HepG2 (cell line): ENCODE data around the gene CACHD1. TPM values are rescaled to one million over a fixed set of nuclear protein-coding genes. Genes with fewer than 3 reads are reported as not detected.

Experiments used
- ATAC-seq: fragments of 200-7000 bp; cut with Tn5 transposase; 3 replicates; pipeline ENCODE4 v1.9.1; 2020; ENCODE audit warnings: mild to moderate bottlenecking, moderate library complexity
- BruUV-seq: library from RNA; stranded (reverse); fragments of 400-500 nt; replicated peaks from 2 replicates; lab custom pipeline; 2021; lab: Mats Ljungman, UMichigan
- CTCF ChIA-PET: fragments of 300-600 bp; formaldehyde crosslinking; extraction: SDS; loops from one replicate; lab custom pipeline; 2021; ENCODE audit warnings: low total read pairs, inconsistent platforms, low intra/inter-chr PET ratio; lab: Yijun Ruan, JAX
- POLR2A ChIA-PET: fragments of 350-600 bp; sonication (Branson Sonifier 250); formaldehyde crosslinking; loops from one replicate; lab custom pipeline; 2020; ENCODE audit warnings: antibody characterized with exemption, inconsistent platforms; lab: Yijun Ruan, JAX
- DNase-seq: peaks from one replicate; pipeline ENCODE4 v3.0.0-alpha.2; 2015; ENCODE audit warnings: low spot score
- FAIRE-seq: peaks from 3 replicates; lab custom pipeline; 2011; peaks lifted over from hg19 to GRCh38; lab: Jason Lieb, UNC
- H2AFZ ChIP-seq: one replicate; pipeline ENCODE4 v1.6.1; 2011; ENCODE audit warnings: low read length, inconsistent platforms
- H3K27ac ChIP-seq: fragments of 300-600 bp; 3 replicates; pipeline ENCODE4 v1.8.0; 2011; ENCODE audit warnings: mixed run types, mild to moderate bottlenecking, mixed read lengths, low read length, inconsistent platforms; ENCODE audit not compliant: insufficient read depth; ENCODE audit errors: extremely low read length
- H3K27me3 ChIP-seq, 2 experiments: fragments of 200-600 bp in 1 of 2; 2 replicates in 1 of 2; 3 replicates in 1 of 2; pipeline versions ENCODE4 v1.6.0 to v1.8.0; 2011; ENCODE audit warnings: low read length in 2 of 2, mild to moderate bottlenecking in 2 of 2, moderate library complexity in 2 of 2, inconsistent platforms in 1 of 2; ENCODE audit not compliant: insufficient read depth in 2 of 2, control insufficient read depth in 1 of 2
- H3K36me3 ChIP-seq, 2 experiments: fragments of 200-600 bp in 1 of 2; replicated peaks in 1 of 2; 2 replicates in 1 of 2; 3 replicates in 1 of 2; pipeline versions ENCODE4 v1.5.1 to v1.8.0; 2011; ENCODE audit warnings: low read length in 2 of 2, inconsistent platforms in 1 of 2; ENCODE audit not compliant: insufficient read depth in 2 of 2, control insufficient read depth in 1 of 2
- H3K4me1 ChIP-seq: 2 replicates; pipeline ENCODE4 v1.5.1; 2012; ENCODE audit warnings: low read length, inconsistent platforms; ENCODE audit not compliant: insufficient read depth
- H3K4me2 ChIP-seq: 2 replicates; pipeline ENCODE4 v1.6.0; 2011; ENCODE audit warnings: low read depth, low read length, inconsistent platforms
- H3K4me3 ChIP-seq, 3 experiments: fragments of 200-600 bp in 1 of 3; sonication (generic), shearing (Covaris generic) in 1 of 3; replicated peaks in 1 of 3; 2 replicates each; pipeline ENCODE4 v1.5.1; 2011 to 2016; ENCODE audit warnings: low read length in 3 of 3, inconsistent platforms in 2 of 3, low read depth in 2 of 3, mild to moderate bottlenecking in 2 of 3, control low read depth in 1 of 3, mixed read lengths in 1 of 3; ENCODE audit not compliant: insufficient read depth in 1 of 3
- H3K79me2 ChIP-seq: one replicate; pipeline ENCODE4 v1.6.1; 2011; ENCODE audit warnings: low read length, inconsistent platforms; ENCODE audit not compliant: insufficient read depth
- H3K9ac ChIP-seq: 2 replicates; pipeline ENCODE4 v1.6.0; 2011; ENCODE audit warnings: mild to moderate bottlenecking, low read depth, low read length, inconsistent platforms; ENCODE audit not compliant: insufficient read depth
- H3K9me3 ChIP-seq: 2 replicates; pipeline ENCODE4 v1.5.1; 2012; ENCODE audit warnings: mild to moderate bottlenecking, low read length
- H4K20me1 ChIP-seq: 2 replicates; pipeline ENCODE4 v1.6.0; 2011; ENCODE audit warnings: inconsistent platforms, mild to moderate bottlenecking, low read length, moderate library complexity; ENCODE audit not compliant: insufficient read depth
- CENPT ChIP-seq: sonication (generic); formaldehyde crosslinking; IDR thresholded peaks from 2 replicates; pipeline ENCODE4 v1.8.0; 2022; ENCODE audit warnings: low read depth, mild to moderate bottlenecking, moderate library complexity, missing genetic modification reagents
- FOXA1 ChIP-seq, 2 experiments: fragments of 450-650 bp in 1 of 2; sonication (generic) in 1 of 2; formaldehyde crosslinking in 1 of 2; IDR thresholded peaks; 2 replicates each; pipeline versions ENCODE4 v1.4.0 to v1.6.1; 2016 to 2020; ENCODE audit warnings: missing genetic modification reagents in 1 of 2
- FOXM1 ChIP-seq: sonication (generic); formaldehyde crosslinking; IDR thresholded peaks from 2 replicates; pipeline ENCODE4 v1.5.0; 2020; ENCODE audit warnings: missing genetic modification reagents
- GPBP1L1 ChIP-seq: sonication (generic); formaldehyde crosslinking; IDR thresholded peaks from 2 replicates; pipeline ENCODE4 v1.5.0; 2020; ENCODE audit warnings: mild to moderate bottlenecking, missing genetic modification reagents
- HNRNPLL ChIP-seq: fragments of 200-400 bp; formaldehyde crosslinking; IDR thresholded peaks from 2 replicates; pipeline ENCODE4 v1.6.1; 2017; ENCODE audit warnings: mild to moderate bottlenecking, low read depth, low read length; ENCODE audit not compliant: poor library complexity, severe bottlenecking
- KLF12 ChIP-seq: sonication (generic); formaldehyde crosslinking; IDR thresholded peaks from 2 replicates; pipeline ENCODE4 v1.4.0; 2020; ENCODE audit warnings: missing genetic modification reagents, borderline replicate concordance
- KMT2A ChIP-seq: sonication (generic); formaldehyde crosslinking; IDR thresholded peaks from 2 replicates; pipeline ENCODE4 v1.4.0; 2020; ENCODE audit warnings: missing genetic modification reagents
- MAFG ChIP-seq: sonication (generic); formaldehyde crosslinking; IDR thresholded peaks from 2 replicates; pipeline ENCODE4 v1.5.1; 2020; ENCODE audit warnings: mild to moderate bottlenecking, missing genetic modification reagents
- PLRG1 ChIP-seq: fragments of 450-650 bp; conservative IDR thresholded peaks from 2 replicates; pipeline ENCODE4 v1.6.1; 2016
- SSRP1 ChIP-seq: IDR thresholded peaks from 2 replicates; pipeline ENCODE4 v1.6.1; 2016; ENCODE audit warnings: control low read depth
- YY1 ChIP-seq: IDR thresholded peaks from 2 replicates; pipeline ENCODE4 v1.6.1; 2011; ENCODE audit warnings: low read length, low read depth, moderate library complexity, mild to moderate bottlenecking; ENCODE audit not compliant: insufficient read depth, insufficient replicate concordance
- ZBTB34 ChIP-seq: sonication (generic); formaldehyde crosslinking; IDR thresholded peaks from 2 replicates; pipeline ENCODE4 v1.8.0; 2022; ENCODE audit warnings: mild to moderate bottlenecking, missing genetic modification reagents
- ZFP36L1 ChIP-seq: sonication (generic); formaldehyde crosslinking; IDR thresholded peaks from 2 replicates; pipeline ENCODE4 v1.8.0; 2022; ENCODE audit warnings: mild to moderate bottlenecking, missing genetic modification reagents, moderate library complexity
- ZMAT5 ChIP-seq: sonication (generic); formaldehyde crosslinking; IDR thresholded peaks from 2 replicates; pipeline ENCODE4 v1.5.0; 2020; ENCODE audit warnings: mild to moderate bottlenecking, low read depth, missing genetic modification reagents, borderline replicate concordance
- ZNF224 ChIP-seq: sonication (generic); formaldehyde crosslinking; IDR thresholded peaks from 2 replicates; pipeline ENCODE4 v1.5.0; 2020; ENCODE audit warnings: mild to moderate bottlenecking, missing genetic modification reagents
- ZNF253 ChIP-seq: sonication (generic); formaldehyde crosslinking; IDR thresholded peaks from 2 replicates; pipeline ENCODE4 v1.8.0; 2022; ENCODE audit warnings: mild to moderate bottlenecking, missing genetic modification reagents, borderline replicate concordance
- ZNF572 ChIP-seq: sonication (generic); formaldehyde crosslinking; IDR thresholded peaks from 2 replicates; pipeline ENCODE4 v1.5.1; 2020; ENCODE audit warnings: mild to moderate bottlenecking, missing genetic modification reagents
- ZNF839 ChIP-seq: sonication (generic); formaldehyde crosslinking; IDR thresholded peaks from 2 replicates; pipeline ENCODE4 v1.4.0; 2020; ENCODE audit warnings: missing genetic modification reagents, mild to moderate bottlenecking, borderline replicate concordance
- ZNF878 ChIP-seq: sonication (generic); formaldehyde crosslinking; IDR thresholded peaks from 2 replicates; pipeline ENCODE4 v1.8.1; 2023; ENCODE audit warnings: mild to moderate bottlenecking, missing genetic modification reagents, moderate library complexity
- ZNF883 ChIP-seq: sonication (generic); formaldehyde crosslinking; IDR thresholded peaks from 2 replicates; pipeline ENCODE4 v1.5.1; 2020; ENCODE audit warnings: mild to moderate bottlenecking, missing genetic modification reagents; ENCODE audit errors: not compliant biosample characterization
- in situ Hi-C: cut with HindIII; loops from 2 replicates; pipeline ENCODE4 v1.10.0; 2017; ENCODE audit warnings: low pct_unique_long_range_greater_than_20kb; ENCODE audit not compliant: extremely low pct_ligation_motif_present
- intact Hi-C: fragments of 100-400 bp; cut with micrococcal nuclease; formaldehyde crosslinking; loops from one replicate; pipeline ENCODE4 v1.10.0; 2022; ENCODE audit not compliant: unreplicated experiment
- polyA plus RNA-seq, 8 experiments: library from polyadenylated mRNA; depleted of rRNA in 3 of 8; stranded (reverse) in 7 of 8; unstranded in 1 of 8; fragments of >200 nt; fragmentation: Illumina TruSeq in 4 of 8; extraction: Trizol in 4 of 8; gene quantifications; 2 replicates each; pipeline versions ENCODE4 v1.2.1 to v1.2.3, GENCODE V29; 2011 to 2016; ENCODE audit warnings: low read depth in 4 of 8, missing spikeins in 1 of 8, mixed read lengths in 1 of 8; ENCODE audit not compliant: insufficient read depth in 1 of 8
- total RNA-seq, 5 experiments: library from RNA; depleted of rRNA; stranded (reverse); fragments of >200 nt; fragmentation: Illumina TruSeq; extraction: Trizol; gene quantifications; 2 replicates each; pipeline ENCODE4 v1.2.3, GENCODE V29; 2016; ENCODE audit warnings: low read depth in 1 of 5

CACHD1 gene
- total and polyA plus RNA-seq, 2 of the 13 experiments (the other 11 are each of a cell fraction or from before 2014, with no cell fraction given), result 0.11 TPM; not detected in 1

- CTCF ChIA-PET, result no interaction called here
Observed at GRCh38 chr1:64588876-64589275, 118.9 kb downstream of the CACHD1 start.

More at GRCh38 chr1:64588876-64589275, 118.9 kb downstream of the CACHD1 start:
- BruUV-seq, result no TSS peak
- intact Hi-C loops (no loop called here), in situ Hi-C loops (no loop called here)
- H3K27ac ChIP-seq, result no peak overlapping the region
- no peaks in the 10 kb centered on the region for H3K79me2 ChIP-seq
- H3K4me2 ChIP-seq, result no peak overlapping the region
- POLR2A ChIA-PET, result no interaction called here
- DNase-seq (no peak), ATAC-seq (no peak), FAIRE-seq (no peak)
- H3K36me3 ChIP-seq, result no peaks in the 10 kb centered on the region
- H3K9ac ChIP-seq, result no peak overlapping the region
- no peaks in the 10 kb centered on the region for H3K9me3 ChIP-seq
- H3K4me3 ChIP-seq, result no peak overlapping the region
- TF ChIP-seq KLF12 (no peak), FOXM1 (no peak), ZNF883 (CRISPR knock-in tag) (no peak), CENPT (CRISPR knock-in tag) (no peak), SSRP1 (CRISPR knock-in tag) (no peak), ZMAT5 (no peak), YY1 (no peak), ZNF224 (CRISPR knock-in tag) (no peak), HNRNPLL (no peak), ZBTB34 (CRISPR knock-in tag) (no peak), FOXA1 (IDR thresholded peaks at IDR 0.05) (no peak), FOXA1 (CRISPR knock-in tag; IDR thresholded peaks at IDR 0.05) (no peak), GPBP1L1 (no peak), ZNF839 (CRISPR knock-in tag) (no peak), MAFG (CRISPR knock-in tag) (no peak), PLRG1 (no peak), ZNF878 (no peak), ZNF572 (CRISPR knock-in tag) (no peak), KMT2A (CRISPR knock-in tag) (no peak), ZNF253 (CRISPR knock-in tag) (no peak), ZFP36L1 (CRISPR knock-in tag) (no peak)
- peaks cover 1 to 6% of the 10 kb centered on the region in 2 experiments; a peak in 3 of 5 replicates for H3K27me3 ChIP-seq
- H4K20me1 ChIP-seq, result no peaks in the 10 kb centered on the region
- no peaks in the 10 kb centered on the region for H3K4me1 ChIP-seq
- H2AFZ ChIP-seq, result no peak overlapping the region
